Activated CD4-positive, CD25-positive, alpha-beta regulatory T cell (primary cell): ENCODE results near the gene BCL11B.

Experiments used
- DNase-seq, 4 experiments: peaks; one replicate each; lab custom pipeline; 2025; lab: John Stamatoyannopoulos, UW

The BCL11B gene

DNA sequence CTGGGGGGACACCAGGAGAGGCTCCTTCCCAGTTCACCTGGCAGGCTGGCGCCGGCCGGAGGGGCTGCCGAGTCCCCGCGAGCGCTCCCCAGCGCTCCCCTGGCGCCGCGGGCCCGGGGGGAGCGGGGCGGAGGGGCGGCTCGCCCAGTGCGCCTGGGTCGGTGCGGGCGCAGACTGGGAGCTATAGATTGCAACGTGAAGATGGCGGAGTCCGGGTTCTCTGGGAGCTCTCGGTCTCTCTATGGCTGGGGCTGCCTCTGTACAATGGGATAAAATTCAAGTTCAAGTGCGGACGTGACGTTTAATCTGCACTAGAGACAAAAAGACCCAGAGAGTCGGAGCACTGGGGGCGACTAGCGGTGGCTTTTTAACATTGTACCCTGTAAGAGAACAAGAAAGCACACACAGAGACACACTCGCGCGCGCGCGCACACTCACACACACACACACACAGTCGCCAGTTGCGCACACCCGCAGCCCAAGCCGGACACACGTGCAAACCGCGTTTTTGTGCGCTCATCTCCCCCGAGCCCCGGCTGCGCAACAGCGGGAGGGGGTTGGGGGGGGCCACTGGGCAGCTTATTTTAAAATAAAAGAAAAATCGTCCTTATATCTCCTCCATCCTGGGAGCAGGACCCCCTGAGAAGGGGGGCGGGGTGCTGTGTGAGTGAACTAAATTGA lies at the start of gene BCL11B:
BCL11B (minus strand) TSS at position 247 of the 681 bp plus-strand sequence. CDS start 979 bp downstream, outside the sequence.
- peak; percentile 64 to 81 (median 76) for DNase-seq

DNA sequence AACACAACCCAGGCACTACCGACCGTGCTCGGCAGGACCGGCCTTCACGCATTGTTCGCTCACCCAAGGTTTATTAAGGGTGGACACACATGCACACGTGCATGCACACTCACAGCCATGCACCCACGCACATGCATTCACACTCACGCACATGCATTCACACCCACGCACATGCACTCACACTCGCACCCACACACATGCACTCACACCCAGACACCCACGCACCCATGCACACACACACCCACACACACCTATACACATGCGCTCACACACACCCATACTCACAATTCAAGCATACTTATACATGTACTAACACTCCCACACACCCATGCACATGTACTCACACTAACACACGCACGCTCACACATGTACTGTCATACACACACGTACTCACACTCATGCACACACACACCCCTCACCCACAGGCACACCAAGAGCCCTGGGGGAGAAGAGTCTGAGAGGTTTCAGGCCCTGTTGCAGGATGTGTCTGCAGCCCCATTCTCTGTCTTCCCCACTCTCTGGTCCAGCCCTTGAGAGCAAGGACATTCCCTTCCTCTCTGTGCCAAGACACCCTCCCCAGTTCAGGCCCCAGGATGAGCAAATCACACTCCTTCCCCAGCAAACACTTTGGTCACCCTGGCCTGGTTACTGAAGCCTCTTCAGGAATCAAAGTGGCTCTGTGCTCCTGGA lies 49.4 kb upstream of the BCL11B start:
- DNase-seq = no peak

DNA sequence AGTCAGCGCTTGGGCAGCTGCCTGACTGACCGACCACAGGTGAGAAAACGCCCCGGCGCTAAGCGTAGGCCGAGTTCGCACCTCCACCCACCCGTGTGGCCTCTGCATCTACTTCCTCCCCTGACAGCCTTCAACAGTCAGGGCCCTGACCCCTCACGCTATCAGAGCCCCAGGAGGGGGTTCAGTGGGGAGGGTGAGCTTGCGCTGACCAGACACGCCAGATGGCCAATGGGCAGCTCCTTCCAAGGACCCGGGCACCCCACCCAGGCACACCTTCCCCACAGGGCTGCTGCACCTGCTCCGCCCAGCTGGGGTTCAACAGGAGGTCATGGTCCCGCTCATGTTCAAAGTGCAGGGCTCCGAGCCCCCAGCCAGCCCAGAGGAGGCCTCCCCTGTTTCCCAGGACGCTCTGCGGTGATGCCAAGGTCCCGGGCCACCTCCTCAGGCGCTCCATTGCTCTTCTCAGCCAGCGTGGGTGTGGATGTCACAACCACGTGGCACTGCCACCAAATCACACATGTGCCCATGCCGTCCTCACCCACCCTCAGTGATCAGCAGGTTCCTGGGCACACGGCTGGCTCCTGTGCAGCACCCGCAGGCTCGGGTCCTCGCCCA lies 48.7 kb upstream of the BCL11B start:
- DNase-seq = no peak

DNA sequence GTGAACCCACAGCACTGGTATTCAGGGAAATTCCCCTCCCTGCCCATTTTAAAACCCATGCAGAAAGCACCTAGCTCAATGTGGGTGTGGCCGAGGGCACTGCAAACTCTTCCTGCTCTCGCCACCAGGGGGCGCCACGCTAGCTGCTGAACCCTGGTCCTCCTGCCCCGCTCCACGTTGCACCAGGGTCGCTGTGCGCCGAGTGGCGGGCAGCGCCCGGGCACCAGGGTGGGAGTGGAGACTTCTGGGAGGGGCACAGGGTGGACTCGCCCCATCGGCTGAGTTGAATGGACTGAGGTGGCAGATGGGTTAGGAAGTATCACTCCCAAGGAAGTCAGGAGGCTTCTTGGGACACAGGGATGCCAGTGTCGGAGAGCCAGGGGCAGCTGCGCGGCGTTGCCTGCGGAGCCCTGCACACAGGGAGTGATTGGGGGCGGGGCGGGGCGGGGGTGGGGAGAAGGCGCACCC lies 48.1 kb upstream of the BCL11B start:
- DNase-seq = peak in 3 of 4 experiments; percentile 24 to 58 (median 30)

DNA sequence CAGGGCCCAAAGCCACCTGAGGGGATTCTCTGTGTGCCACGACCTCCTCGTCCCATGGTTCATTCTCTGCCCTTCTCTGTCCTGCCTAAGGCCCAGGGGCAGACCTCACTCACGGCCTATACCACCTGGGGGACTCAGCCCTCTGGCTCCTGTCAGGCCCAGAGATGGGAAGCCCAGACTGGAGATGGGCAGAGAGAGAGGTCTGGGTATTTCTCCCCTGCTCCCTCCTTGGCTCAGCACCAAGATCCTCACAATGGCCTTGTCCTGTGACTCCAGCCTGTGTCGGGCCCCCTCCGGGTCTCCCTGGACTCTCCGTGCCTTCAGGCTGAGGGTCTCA lies 46.9 kb upstream of the BCL11B start:
- DNase-seq = no peak

DNA sequence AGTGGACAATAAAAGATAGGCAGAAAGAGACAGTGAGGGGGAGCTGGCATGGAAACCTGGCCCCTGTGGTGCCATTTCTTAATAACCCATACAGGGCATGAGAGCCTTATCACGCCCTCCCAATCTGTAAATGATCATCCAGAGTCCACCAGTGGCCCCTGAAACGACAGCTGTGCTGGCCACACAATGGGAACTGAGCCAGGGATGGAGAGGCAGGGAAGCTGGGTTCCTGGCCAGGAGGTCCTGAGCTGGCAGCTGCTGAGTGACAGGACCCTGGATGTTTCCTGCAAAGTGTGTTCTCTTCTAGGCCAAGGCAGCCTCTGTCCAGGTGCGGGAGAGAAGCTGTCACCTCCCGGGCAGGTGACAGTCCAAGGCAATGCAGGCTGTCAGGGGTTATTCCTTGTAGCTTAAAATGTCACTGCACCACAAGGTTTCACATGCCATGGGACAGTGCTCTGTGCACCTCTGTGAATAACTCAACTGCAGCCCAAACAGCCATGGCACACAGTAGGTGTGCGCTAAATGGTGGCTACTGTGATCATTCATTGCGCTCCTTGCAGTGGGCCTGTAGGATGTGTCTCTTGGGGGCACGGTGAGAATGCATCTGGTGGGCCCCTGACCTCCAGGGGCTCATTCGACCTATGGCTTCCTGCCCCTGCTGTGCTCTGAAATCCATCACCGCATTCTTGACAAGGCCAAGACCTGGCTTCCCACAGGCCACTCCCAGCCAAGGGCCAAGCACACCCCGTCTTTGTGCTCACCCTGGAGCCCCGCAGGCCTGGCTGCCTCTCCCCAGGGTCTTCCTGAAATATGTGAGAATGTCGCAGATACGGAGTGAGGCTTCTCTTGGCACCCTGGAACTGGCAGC lies 46.3 kb upstream of the BCL11B start:
- DNase-seq = no peak

DNA sequence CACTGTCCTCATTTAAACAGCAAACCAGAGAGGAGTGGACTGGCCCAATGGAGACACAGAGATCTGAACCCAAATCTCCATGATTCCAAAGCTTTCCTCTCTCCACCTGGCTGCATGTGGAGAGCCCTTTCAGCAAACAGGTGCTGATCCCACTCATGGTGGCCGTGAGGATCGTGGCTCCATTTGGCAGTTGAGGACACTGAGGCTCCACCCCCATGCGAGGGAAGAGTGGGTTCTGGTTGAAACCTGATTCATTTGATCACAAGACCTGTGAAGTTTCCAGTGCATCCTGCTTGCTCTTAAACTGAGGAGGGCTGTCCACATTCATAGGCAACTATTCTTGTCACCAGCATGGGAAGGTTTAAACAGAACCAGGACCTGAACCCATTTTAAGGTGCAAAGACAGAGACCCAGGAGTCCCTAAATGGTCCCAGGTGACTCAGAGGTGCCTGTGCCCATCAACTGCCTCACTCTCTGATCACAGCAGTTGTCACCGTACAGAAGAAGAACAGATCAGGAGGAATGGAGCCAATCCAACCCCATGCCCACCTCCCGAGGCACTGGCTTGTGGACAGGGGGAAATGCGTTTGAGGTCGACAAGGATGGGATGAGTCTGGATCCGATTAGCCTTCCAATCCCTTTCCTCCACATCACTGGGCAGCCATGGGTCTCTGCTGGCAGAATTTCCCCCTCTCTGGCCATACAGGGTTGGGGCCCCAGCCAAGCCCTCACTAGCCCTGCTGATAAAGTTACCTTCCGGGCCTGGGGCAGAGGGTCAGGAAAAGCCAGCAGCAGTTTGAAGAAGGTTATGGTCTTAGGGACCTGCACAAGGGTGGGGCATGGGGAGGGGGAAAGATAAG lies 45.5 kb upstream of the BCL11B start:
- no peak for DNase-seq

DNA sequence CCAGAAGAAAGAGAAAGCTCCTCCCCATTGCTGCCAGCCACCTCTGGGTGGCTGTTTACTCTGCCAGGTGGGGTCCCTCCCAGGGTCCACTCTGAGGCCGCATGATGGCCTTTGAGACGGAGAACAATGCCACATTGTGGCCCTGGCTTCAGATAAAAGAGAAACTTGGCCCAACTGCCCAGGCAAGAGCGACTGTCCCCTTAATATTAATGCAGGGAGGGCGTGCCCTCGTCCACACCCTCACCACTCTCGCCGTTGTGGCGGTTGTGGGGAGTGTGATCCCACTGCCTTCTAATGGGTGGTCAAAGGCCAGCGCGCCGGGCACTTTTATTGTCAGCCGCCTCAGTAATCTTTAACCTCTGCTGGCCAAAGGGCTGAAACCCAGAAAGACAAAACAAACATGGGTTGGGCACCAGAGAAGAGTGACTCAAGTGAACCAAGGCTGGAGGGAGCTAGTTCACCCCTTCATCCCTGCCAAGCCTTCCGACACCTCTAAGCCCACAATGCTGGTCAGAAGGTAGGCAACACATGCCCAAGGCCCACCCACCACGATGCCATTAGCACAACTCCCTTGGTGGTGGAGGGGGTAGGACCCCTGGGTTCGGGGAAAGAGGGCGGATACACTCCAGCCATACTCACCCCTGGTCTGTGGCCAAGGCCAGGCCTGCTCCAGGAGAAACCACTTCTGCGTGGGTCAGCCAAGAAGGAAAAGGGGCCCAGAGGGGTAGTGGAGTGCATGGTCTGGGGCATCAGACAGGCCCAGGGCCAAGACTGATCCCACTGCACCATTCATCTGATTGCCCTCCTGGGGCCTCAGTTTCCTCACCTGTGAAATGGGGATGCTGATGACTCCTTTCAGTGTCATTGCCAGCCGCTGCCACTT lies 44.5 kb upstream of the BCL11B start:
- DNase-seq = no peak

DNA sequence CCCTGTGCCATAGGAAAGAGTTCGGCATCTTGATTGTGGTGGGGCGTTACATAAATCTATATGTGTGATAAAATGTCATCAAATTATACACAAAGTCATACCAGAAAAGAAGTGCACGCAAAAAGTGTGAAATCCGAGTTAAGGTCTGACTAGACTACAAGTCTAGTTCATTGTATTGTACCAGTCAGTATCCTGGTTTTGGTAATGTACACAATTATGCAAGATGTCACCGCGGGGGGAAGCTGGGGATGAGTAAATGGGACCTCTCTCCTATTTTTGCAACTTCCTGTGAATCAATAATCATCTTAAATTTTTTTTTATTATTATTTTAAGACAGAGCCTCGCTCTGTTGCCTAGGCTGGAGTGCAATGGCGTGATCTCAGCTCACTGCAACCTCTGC lies 43.2 kb upstream of the BCL11B start:
- no peak for DNase-seq

DNA sequence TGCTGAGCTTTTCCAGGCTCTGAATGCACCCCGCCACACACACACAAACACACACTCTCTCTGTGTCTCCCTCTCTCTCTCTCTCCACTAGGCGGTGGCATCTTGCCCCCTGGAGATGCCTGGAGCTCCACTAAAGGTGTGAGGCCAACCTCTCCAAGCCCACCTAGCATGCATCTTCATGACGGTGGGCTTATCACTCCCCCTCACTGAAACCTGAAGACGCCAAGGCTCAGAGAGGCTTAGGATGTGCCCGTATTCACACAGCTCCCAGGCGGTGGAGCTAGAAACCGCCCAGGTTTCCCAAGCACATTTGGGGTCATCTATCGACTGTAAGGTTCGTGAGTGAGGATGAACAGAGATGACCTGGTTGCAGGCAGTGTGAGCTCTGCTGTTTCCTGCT lies 42.6 kb upstream of the BCL11B start:
- no peak for DNase-seq

DNA sequence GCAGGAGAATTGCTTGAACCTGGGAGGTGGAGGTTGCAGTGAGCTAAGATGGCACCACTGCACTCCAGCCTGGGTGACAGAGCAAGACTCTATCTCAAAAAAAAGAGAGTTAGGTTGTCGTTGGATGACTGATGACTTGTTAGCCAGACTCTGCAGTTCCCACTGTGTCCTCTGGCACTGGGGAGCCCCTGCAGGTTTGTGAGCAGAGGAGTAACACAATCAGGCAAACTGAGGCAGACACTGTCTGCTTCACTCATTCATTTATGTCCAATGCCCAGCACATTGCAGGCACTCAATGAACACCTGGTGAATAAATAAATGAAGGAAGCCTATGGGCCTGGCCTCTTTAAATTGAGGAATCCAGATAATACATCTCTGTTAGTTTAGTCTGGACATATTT lies 41.2 kb upstream of the BCL11B start:
- DNase-seq = no peak

DNA sequence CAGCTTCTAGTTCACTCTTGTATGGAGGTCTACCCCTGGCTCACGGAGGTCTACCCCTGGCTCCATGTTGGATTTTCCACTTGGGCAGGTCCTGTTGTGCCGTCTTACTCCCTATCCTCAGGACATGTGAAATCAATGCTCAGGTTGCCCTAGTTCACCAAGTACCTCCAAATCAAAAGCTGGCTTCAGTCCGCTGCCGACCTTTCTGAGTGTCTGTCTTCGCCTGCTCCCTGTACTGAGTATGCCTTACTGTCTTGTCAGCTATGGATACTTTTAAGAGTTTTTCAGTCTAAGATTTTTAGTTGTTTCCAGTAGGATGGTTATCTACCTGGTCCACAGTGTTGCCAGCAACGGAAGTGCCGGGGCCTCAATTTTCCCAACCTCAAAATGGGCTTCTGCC lies 40.1 kb upstream of the BCL11B start:
- no peak for DNase-seq

DNA sequence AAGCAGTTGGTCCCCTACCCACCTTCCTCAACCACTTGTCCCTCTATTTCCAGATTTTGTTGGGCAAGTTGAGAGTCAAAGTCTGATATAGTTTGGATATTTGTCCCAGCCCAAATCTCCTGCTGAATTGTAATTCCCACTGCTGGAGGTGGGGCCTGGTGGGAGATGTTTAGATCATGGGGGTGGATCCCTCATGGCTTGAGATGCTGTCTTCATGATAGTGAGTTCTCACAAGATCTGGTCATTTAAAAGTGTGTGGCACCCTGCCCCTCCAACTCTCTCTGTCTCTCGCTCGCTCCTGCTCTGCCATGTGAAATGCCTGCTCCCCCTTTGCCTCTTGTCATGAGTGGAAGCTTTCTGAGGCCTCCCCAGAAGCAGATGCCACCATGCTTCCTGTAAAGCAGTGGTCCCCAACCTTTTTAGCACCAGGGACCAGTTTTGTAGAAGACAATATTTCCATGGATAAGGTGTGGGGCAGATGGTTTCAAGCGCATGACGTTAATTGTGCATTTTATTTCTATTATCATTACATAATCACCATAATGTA lies 37.3 kb upstream of the BCL11B start:
- no peak for DNase-seq

DNA sequence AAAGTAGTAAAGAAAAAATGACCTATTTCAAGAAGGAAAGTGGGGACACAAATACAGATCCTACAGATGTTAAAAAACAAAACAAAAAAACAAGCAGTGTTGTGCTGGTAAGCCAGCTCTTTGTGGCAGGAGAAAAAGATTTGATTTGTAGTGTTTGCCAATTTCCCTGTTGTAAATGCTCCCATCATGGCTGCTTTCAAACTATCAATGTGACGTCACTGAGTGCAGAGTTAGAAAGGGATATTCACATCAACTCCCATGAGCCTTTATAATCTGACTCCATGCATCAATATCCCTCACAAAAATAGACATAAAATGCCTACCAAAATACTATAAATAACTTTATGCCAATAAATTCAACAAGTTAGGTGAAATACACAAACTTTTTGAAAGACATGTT lies 32.2 kb upstream of the BCL11B start:
- no peak for DNase-seq

DNA sequence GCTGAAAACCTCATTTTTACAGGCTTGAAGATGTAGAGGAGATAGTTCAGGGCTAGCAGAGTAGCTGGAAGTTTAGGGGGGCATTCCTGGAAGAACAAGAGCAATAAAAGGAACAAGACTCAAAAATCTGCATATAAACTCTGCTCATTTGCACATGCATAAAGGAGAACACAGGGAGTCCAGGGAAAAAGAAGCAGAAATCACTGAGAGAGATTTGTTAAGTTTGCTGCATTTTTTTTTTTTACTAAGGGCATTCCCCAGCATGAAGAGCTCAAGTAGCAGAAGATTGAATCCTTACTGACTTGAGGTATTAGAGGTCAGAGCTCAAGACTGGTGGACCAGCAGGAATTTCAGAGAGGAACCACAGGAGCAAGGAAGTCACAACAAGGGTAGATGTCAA lies 28.2 kb upstream of the BCL11B start:
- no peak for DNase-seq

DNA sequence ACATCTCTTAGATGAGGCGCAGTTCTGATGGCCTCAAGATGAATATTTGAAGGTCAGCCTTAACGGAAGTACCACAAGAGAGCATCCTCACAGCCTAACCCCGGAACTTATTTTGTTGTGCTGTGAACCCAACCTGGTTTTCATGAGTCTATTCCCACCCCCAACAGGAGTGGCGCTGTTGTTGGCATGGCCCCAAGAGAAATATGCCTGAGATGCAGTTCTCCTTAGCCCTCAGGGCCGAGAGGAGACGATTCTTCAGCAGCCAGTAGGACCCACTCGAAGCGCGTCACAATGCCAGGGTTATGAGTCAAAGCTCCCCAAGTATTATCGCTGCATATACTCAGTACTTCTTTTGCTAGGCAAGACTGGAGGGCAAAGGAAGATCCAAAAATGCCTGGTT lies 24.5 kb upstream of the BCL11B start:
- DNase-seq = no peak

DNA sequence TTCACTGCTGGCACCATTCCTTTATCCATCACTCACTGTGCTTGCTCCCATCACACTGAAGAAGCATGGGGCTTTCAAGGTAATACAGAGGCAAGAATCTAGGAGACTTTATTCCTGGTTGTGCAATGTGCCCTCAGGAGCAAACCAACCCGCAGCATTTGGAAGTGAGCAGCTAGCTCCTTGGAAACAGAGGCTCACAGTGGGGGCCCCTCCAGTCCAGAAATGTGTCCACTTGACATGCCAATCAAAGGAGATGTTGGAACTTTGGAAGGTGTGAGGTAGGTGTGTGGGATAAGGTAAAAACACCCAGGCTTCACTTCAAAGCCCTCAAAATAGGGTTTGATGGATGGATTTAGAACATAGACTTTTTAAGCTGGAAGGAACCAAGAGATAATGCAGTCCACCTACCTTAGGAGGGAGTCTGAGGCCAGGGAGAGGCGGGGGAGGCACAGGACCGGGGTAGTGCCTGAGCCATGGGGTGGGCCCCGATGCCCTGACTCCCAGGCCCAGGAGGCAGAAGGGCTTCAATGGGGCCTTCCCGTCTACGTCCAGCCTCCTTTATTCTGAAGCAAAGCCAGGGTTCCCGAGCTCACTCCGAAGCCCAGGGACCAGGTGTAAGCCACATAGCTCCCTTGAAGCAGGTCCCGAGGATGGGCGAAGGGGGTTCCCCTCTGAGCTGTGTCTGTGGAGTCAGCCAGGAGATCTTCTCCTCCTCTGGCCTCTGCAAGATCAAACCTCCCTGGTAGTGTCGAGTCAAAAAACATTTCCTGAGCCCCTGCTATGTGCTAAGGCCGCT lies 17.6 kb upstream of the BCL11B start:
- no peak for DNase-seq

DNA sequence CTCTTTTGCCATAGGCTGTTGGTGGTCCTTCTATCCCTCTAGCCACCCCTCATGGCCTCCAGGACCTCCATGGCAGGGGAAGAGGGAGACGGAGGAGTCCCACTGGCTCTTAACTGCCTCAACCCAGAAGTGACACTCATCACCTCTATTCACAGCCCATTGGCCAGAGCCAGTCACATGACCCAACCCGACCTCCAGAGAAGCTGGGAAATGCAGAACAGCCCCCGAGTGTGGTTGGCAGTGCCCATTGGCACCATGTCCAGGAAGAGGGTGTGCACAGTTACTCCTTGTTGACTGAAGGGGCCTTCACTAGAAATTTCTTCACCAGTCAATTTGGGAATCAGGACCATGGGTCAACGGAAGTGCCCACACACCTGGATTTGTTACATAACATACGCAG lies 17.0 kb upstream of the BCL11B start:
- DNase-seq = no peak

DNA sequence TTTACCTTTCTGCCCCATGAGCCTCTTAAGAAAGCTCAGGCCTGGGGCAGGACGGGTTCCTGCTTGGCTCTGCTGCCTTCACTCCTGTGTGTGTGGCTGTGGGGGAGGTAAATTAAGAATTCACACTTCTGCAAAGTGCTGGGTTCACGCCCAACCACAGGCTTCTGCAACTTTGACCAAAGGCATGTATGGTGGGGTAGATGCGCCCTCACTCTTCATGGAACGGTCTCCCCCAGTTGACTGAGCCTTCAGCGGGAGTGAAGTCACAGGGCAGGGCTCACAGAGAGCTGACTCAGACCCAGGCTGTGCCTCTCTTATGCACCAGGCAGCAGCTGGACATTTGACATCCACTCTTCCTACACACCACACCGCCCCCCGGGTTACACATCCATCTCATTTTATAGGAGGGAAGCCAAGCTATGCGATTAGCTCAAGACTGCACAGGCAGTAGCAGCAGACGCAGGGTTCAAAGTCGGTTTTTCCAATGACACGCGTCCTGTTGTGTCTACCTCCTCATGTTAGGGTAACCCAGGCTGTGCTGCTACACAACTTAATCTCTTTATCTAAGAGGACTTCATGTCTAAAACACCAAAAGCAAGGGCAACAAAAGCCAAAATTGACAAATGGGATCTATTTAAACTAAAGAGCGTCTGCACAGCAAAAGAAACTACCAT lies 15.4 kb upstream of the BCL11B start:
- DNase-seq = no peak
